Keratinocyte (primary cell): ENCODE measurements around the gene MAS1L. TPM values are rescaled to one million over a fixed set of nuclear protein-coding genes. Genes with fewer than 3 reads are reported as not detected.

Experiments used
- DNase-seq: peaks from one replicate; pipeline ENCODE4 v3.0.0-alpha.2; 2011; ENCODE audit warnings: low read depth, missing footprints, low spot score
- FAIRE-seq: peaks from 2 replicates; lab custom pipeline; 2011; peaks lifted over from hg19 to GRCh38; lab: Jason Lieb, UNC
- H2AFZ ChIP-seq: 2 replicates; pipeline ENCODE4 v1.6.0; 2012; ENCODE audit warnings: low read length, control low read depth, inconsistent platforms; ENCODE audit not compliant: control insufficient read depth
- H3K27ac ChIP-seq: 2 replicates; pipeline ENCODE4 v1.5.1; 2011; ENCODE audit warnings: low read length; ENCODE audit not compliant: control insufficient read depth, insufficient read depth
- H3K27me3 ChIP-seq: 3 replicates; pipeline ENCODE4 v1.6.0; 2011; ENCODE audit warnings: low read length; ENCODE audit not compliant: control insufficient read depth, insufficient read depth; ENCODE audit errors: extremely low read depth
- H3K36me3 ChIP-seq, 2 experiments: 2 replicates in 1 of 2; 3 replicates in 1 of 2; pipeline ENCODE4 v1.5.1; 2011; ENCODE audit warnings: low read length in 2 of 2, mild to moderate bottlenecking in 1 of 2; ENCODE audit not compliant: control insufficient read depth in 2 of 2, insufficient read depth in 2 of 2; ENCODE audit errors: extremely low read depth in 1 of 2
- H3K4me1 ChIP-seq: 3 replicates; pipeline ENCODE4 v1.5.1; 2011; ENCODE audit warnings: low read length; ENCODE audit not compliant: control insufficient read depth, insufficient read depth; ENCODE audit errors: extremely low read depth
- H3K4me2 ChIP-seq: 3 replicates; pipeline ENCODE4 v1.6.0; 2011; ENCODE audit warnings: low read depth, low read length; ENCODE audit not compliant: control insufficient read depth, insufficient read depth; ENCODE audit errors: extremely low read depth
- H3K4me3 ChIP-seq, 3 experiments: fragments of 200-600 bp in 1 of 3; sonication (generic) in 1 of 3; 2 replicates in 2 of 3; 3 replicates in 1 of 3; pipeline ENCODE4 v1.5.1; 2011 to 2016; ENCODE audit warnings: low read length in 3 of 3, mild to moderate bottlenecking in 3 of 3, control low read depth in 2 of 3, inconsistent platforms in 1 of 3, low read depth in 1 of 3, mixed read lengths in 1 of 3, mixed run types in 1 of 3, moderate library complexity in 1 of 3; ENCODE audit not compliant: control insufficient read depth in 2 of 3, insufficient read depth in 2 of 3; ENCODE audit errors: extremely low read depth in 1 of 3
- H3K79me2 ChIP-seq: 2 replicates; pipeline ENCODE4 v1.6.0; 2012; ENCODE audit warnings: low read length; ENCODE audit not compliant: control insufficient read depth, insufficient read depth
- H3K9ac ChIP-seq: 3 replicates; pipeline ENCODE4 v1.6.0; 2011; ENCODE audit warnings: low read length; ENCODE audit not compliant: control insufficient read depth, insufficient read depth; ENCODE audit errors: extremely low read depth
- H3K9me1 ChIP-seq: 3 replicates; pipeline ENCODE4 v1.6.0; 2011; ENCODE audit warnings: low read length; ENCODE audit not compliant: control insufficient read depth, insufficient read depth; ENCODE audit errors: extremely low read depth
- H3K9me3 ChIP-seq: 2 replicates; pipeline ENCODE4 v1.5.1; 2012; ENCODE audit warnings: low read depth, low read length; ENCODE audit not compliant: control insufficient read depth
- H4K20me1 ChIP-seq: 3 replicates; pipeline ENCODE4 v1.6.0; 2011; ENCODE audit warnings: low read length; ENCODE audit not compliant: control insufficient read depth, insufficient read depth; ENCODE audit errors: extremely low read depth
- EZH2 ChIP-seq: IDR thresholded peaks from one replicate; pipeline ENCODE4 v1.6.1; 2012; ENCODE audit warnings: inconsistent platforms, mild to moderate bottlenecking, low read length, moderate library complexity
- dilution Hi-C: fragments of 300-500 bp; cut with MboI; formaldehyde crosslinking; loops from one replicate; pipeline ENCODE4 v1.7.0; 2020; ENCODE audit warnings: low sequenced_read_pairs; ENCODE audit not compliant: extremely low pct_ligation_motif_present
- polyA plus RNA-seq, 5 experiments: library from polyadenylated mRNA; depleted of rRNA in 3 of 5; stranded (reverse) in 3 of 5; stranded (forward) in 1 of 5; unstranded in 1 of 5; fragments of >200 nt; gene quantifications; 1 replicate in 1 of 5; 2 replicates in 3 of 5; 3 replicates in 1 of 5; pipeline versions ENCODE4 v1.2.1 to v1.2.3, GENCODE V29; 2011 to 2012; ENCODE audit warnings: missing spikeins in 2 of 5, low read depth in 1 of 5, low replicate concordance in 1 of 5
- TF ChIP-seq, protein P1 (sequence below), 3 experiments: IDR thresholded peaks in 1 of 3; conservative IDR thresholded peaks in 1 of 3; optimal IDR thresholded peaks in 1 of 3; 2 replicates in 2 of 3; 3 replicates in 1 of 3; pipeline versions ENCODE3 to v1.5.1; 2011; ENCODE audit warnings: low read length in 3 of 3, mild to moderate bottlenecking in 3 of 3, moderate library complexity in 2 of 3, control low read depth in 1 of 3, inconsistent platforms in 1 of 3; ENCODE audit not compliant: insufficient read depth in 2 of 3; ENCODE audit errors: extremely low read depth in 1 of 3

Gene MAS1L
- polyA plus RNA-seq, 1 donor (not counting 4 experiments of a cell fraction or from before 2014, with no cell fraction given) = not detected

DNA sequence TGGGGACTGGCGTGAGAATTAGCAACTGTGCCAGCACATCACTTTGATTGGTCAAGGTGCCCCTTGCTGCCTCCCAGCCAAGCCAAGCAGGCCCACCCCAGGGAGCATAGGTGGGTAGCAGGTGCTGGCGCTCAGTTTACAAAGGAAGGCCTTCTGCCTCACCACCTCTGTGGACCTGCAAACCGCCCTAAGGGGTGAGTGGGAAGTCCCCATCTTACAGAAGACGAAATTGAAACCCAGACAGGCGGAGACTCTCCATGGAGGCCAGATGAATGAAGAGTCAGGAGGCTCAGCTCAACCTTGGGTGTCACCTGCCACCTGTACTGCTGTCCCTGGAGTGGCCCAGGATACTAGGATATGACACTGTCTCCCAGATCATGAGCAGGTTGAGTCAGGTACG lies 21.5 kb upstream of the MAS1L start:
- H3K27me3 ChIP-seq = peaks cover 23% of the 10 kb centered on the region
- no peaks in the 10 kb centered on the region for H3K9me1 ChIP-seq
- H3K4me1 ChIP-seq = no peaks in the 10 kb centered on the region
- H2AFZ ChIP-seq = no peak overlapping the region
- no peaks in the 10 kb centered on the region for H4K20me1 ChIP-seq
- dilution Hi-C loops = no loop called here
- FAIRE-seq = no peak
- no peaks in the 10 kb centered on the region for H3K36me3 ChIP-seq
- no peaks in the 10 kb centered on the region for H3K9me3 ChIP-seq
- no peak for TF ChIP-seq EZH2
- TF ChIP-seq, protein P1, sequence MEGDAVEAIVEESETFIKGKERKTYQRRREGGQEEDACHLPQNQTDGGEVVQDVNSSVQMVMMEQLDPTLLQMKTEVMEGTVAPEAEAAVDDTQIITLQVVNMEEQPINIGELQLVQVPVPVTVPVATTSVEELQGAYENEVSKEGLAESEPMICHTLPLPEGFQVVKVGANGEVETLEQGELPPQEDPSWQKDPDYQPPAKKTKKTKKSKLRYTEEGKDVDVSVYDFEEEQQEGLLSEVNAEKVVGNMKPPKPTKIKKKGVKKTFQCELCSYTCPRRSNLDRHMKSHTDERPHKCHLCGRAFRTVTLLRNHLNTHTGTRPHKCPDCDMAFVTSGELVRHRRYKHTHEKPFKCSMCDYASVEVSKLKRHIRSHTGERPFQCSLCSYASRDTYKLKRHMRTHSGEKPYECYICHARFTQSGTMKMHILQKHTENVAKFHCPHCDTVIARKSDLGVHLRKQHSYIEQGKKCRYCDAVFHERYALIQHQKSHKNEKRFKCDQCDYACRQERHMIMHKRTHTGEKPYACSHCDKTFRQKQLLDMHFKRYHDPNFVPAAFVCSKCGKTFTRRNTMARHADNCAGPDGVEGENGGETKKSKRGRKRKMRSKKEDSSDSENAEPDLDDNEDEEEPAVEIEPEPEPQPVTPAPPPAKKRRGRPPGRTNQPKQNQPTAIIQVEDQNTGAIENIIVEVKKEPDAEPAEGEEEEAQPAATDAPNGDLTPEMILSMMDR (optimal IDR thresholded peaks at IDR 0.05 in 1 of 3, IDR thresholded peaks at IDR 0.05 in 1 of 3, conservative IDR thresholded peaks at IDR 0.05 in 1 of 3; ENCODE audit: extremely low read depth in 1 of 3, insufficient read depth in 2 of 3, low read length in 3 of 3) = no peak
- H3K27ac ChIP-seq = no peak overlapping the region
- DNase-seq = no peak
- no peak overlapping the region for H3K9ac ChIP-seq
- H3K4me2 ChIP-seq = no peak overlapping the region
- no peak overlapping the region for H3K4me3 ChIP-seq
- H3K79me2 ChIP-seq = no peaks in the 10 kb centered on the region

GRCh38 chr6:29507319-29507718 lies 19.6 kb upstream of the MAS1L start:
- FAIRE-seq (no peak), DNase-seq (no peak)
- no peaks in the 10 kb centered on the region for H3K36me3 ChIP-seq
- no peaks in the 10 kb centered on the region for H3K79me2 ChIP-seq
- H3K27ac ChIP-seq = no peak overlapping the region
- TF ChIP-seq, protein P1 (optimal IDR thresholded peaks at IDR 0.05 in 1 of 3, IDR thresholded peaks at IDR 0.05 in 1 of 3, conservative IDR thresholded peaks at IDR 0.05 in 1 of 3; ENCODE audit: extremely low read depth in 1 of 3, insufficient read depth in 2 of 3, low read length in 3 of 3) = no peak
- no peak for TF ChIP-seq EZH2
- H3K4me1 ChIP-seq = peaks cover 3% of the 10 kb centered on the region
- H3K9me1 ChIP-seq = no peaks in the 10 kb centered on the region
- no peak overlapping the region for H3K4me3 ChIP-seq
- H3K9ac ChIP-seq = no peak overlapping the region
- H4K20me1 ChIP-seq = no peaks in the 10 kb centered on the region
- peaks cover 26% of the 10 kb centered on the region for H3K27me3 ChIP-seq
- dilution Hi-C loops = no loop called here
- H3K9me3 ChIP-seq = no peaks in the 10 kb centered on the region
- H2AFZ ChIP-seq = no peak overlapping the region
- H3K4me2 ChIP-seq = no peak overlapping the region
